Neural progenitor cell (in vitro differentiated cells): ENCODE data around the gene NAIP.

ENCODE experiments used
- EZH2 ChIP-seq: fragments of 200-600 bp; sonication (generic); IDR thresholded peaks from 2 replicates; pipeline ENCODE4 v1.6.1; 2017; ENCODE audit warnings: antibody characterized with exemption, mild to moderate bottlenecking, moderate library complexity
- EZH2phosphoT487 ChIP-seq: fragments of 200-600 bp; sonication (generic); IDR thresholded peaks from 2 replicates; pipeline ENCODE4 v1.6.1; 2017; ENCODE audit warnings: antibody characterized with exemption
- TF ChIP-seq, protein P1 (sequence below): fragments of 200-600 bp; sonication (generic); IDR thresholded peaks from 2 replicates; pipeline ENCODE4 v1.5.1; 2017; ENCODE audit warnings: antibody characterized with exemption, mild to moderate bottlenecking

DNA sequence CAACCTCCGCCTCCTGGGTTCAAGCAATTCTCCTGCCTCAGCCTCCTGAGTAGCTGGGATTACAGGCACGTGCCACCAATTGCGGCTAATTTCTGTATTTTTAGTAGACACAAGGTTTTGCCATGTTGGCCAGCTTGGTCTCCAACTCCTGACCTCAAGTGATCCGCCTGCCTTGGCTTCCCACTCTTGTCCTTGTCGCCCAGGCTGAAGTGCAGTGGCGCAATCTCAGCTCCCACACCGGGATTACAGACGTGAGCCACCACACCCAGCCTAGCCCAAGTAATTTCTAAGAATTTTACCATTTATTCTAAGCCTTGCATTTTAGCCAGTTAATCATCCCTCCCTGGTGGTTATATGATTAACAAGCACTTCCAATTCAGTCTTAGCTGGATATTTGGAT, 11.0 kb downstream of the NAIP start:
- TF ChIP-seq EZH2: no peak
- TF ChIP-seq, protein P1, sequence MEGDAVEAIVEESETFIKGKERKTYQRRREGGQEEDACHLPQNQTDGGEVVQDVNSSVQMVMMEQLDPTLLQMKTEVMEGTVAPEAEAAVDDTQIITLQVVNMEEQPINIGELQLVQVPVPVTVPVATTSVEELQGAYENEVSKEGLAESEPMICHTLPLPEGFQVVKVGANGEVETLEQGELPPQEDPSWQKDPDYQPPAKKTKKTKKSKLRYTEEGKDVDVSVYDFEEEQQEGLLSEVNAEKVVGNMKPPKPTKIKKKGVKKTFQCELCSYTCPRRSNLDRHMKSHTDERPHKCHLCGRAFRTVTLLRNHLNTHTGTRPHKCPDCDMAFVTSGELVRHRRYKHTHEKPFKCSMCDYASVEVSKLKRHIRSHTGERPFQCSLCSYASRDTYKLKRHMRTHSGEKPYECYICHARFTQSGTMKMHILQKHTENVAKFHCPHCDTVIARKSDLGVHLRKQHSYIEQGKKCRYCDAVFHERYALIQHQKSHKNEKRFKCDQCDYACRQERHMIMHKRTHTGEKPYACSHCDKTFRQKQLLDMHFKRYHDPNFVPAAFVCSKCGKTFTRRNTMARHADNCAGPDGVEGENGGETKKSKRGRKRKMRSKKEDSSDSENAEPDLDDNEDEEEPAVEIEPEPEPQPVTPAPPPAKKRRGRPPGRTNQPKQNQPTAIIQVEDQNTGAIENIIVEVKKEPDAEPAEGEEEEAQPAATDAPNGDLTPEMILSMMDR: no peak
- no peak for TF ChIP-seq EZH2phosphoT487
